DMS53 (cell line): ENCODE results near the gene KIF18B.

ENCODE experiments used
- DNase-seq: peaks from one replicate; lab custom pipeline; 2025; lab: John Stamatoyannopoulos, UW

KIF18B gene

DNA sequence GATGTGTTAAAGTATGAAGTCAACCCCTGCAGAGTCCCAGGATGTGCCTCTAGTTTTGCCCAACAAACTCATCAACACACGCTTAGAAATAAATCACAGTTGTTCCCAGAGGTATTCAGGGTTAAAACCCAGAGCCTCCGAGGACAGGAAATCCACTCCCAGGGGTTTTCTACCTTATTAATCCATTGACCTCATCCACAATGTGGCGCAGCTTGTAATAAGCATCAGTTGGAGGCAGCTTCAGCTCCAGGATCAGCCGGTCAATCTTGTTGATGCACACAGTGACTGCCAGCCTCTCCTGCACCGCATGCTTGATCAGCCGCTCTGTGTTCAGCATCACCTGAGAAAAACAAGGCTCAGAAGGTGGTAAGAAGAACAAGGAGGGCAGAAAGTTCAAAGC lies 71.8 kb downstream of the KIF18B start:
- DNase-seq, result no peak
